OCI-LY1 (cell line): ENCODE measurements around the gene NRSN2.
"Not testable (repeated sequence)": the region's sequence is repeated elsewhere in the genome, so short reads cannot be mapped to it uniquely, and the experiment has no call there.

Experiments used
- H2AFZ ChIP-seq: fragments of 200-600 bp; sonication (generic), shearing (Covaris generic); 2 replicates; pipeline ENCODE4 v1.6.0; 2014; ENCODE audit warnings: antibody characterized with exemption, mild to moderate bottlenecking, low read length
- H3F3A ChIP-seq: fragments of 200-600 bp; sonication (generic), shearing (Covaris generic); 2 replicates; pipeline ENCODE4 v1.6.0; 2014; ENCODE audit warnings: mild to moderate bottlenecking, antibody characterized with exemption, low read length, moderate library complexity; ENCODE audit not compliant: insufficient read depth
- H3K27ac ChIP-seq: fragments of 200-600 bp; sonication (generic); 2 replicates; pipeline ENCODE4 v1.5.1; 2014; ENCODE audit warnings: low read length, mixed run types, mild to moderate bottlenecking, low read depth; ENCODE audit not compliant: poor library complexity, severe bottlenecking
- H3K27me3 ChIP-seq: fragments of 200-600 bp; sonication (generic); 2 replicates; pipeline ENCODE4 v1.6.0; 2014; ENCODE audit warnings: antibody characterized with exemption, mild to moderate bottlenecking, low read length, moderate library complexity; ENCODE audit not compliant: insufficient read depth
- H3K36me3 ChIP-seq: fragments of 200-600 bp; sonication (generic); 2 replicates; pipeline ENCODE4 v1.6.1; 2014; ENCODE audit warnings: mild to moderate bottlenecking, antibody characterized with exemption, low read length, moderate library complexity, mixed read lengths; ENCODE audit not compliant: insufficient read depth
- H3K4me1 ChIP-seq: fragments of 200-600 bp; sonication (generic); 2 replicates; pipeline ENCODE4 v1.5.1; 2014; ENCODE audit warnings: mild to moderate bottlenecking, low read length, moderate library complexity; ENCODE audit not compliant: insufficient read depth, severe bottlenecking
- H3K4me2 ChIP-seq: fragments of 200-600 bp; sonication (generic), shearing (Covaris generic); 2 replicates; pipeline ENCODE4 v1.6.1; 2014; ENCODE audit warnings: low read length
- H3K4me3 ChIP-seq: fragments of 200-600 bp; sonication (generic); 2 replicates; pipeline ENCODE4 v1.5.1; 2014; ENCODE audit warnings: low read length, low read depth, mild to moderate bottlenecking, mixed read lengths; ENCODE audit not compliant: poor library complexity, severe bottlenecking
- H3K79me2 ChIP-seq: fragments of 200-600 bp; shearing (Covaris generic); 2 replicates; pipeline ENCODE4 v1.6.1; 2016; ENCODE audit warnings: mixed run types, low read length, mixed read lengths; ENCODE audit not compliant: insufficient read depth
- H3K9ac ChIP-seq: fragments of 200-600 bp; sonication (generic), shearing (Covaris generic); 2 replicates; pipeline ENCODE4 v1.6.1; 2014; ENCODE audit warnings: mild to moderate bottlenecking, low read length, mixed read lengths
- H3K9me2 ChIP-seq: fragments of 200-600 bp; sonication (generic), shearing (Covaris generic); 2 replicates; pipeline ENCODE4 v1.6.1; 2014; ENCODE audit warnings: low read depth, mild to moderate bottlenecking, low read length, mixed read lengths
- H3K9me3 ChIP-seq: fragments of 200-600 bp; shearing (Covaris generic); 2 replicates; pipeline ENCODE4 v1.6.1; 2014; ENCODE audit warnings: low read length, mixed read lengths
- H4K20me1 ChIP-seq: fragments of 200-600 bp; sonication (generic), shearing (Covaris generic); 2 replicates; pipeline ENCODE4 v1.6.0; 2016; ENCODE audit warnings: mild to moderate bottlenecking, low read length; ENCODE audit not compliant: insufficient read depth
- CTCF ChIP-seq: fragments of 200-600 bp; sonication (generic), shearing (Covaris generic); IDR thresholded peaks from 2 replicates; pipeline ENCODE4 v1.5.1; 2017; ENCODE audit warnings: mild to moderate bottlenecking, antibody characterized with exemption, low read length, moderate library complexity, mixed read lengths
- EZH2 ChIP-seq: fragments of 200-600 bp; sonication (generic), shearing (Covaris generic); IDR thresholded peaks from 2 replicates; pipeline ENCODE4 v1.8.0; 2017; ENCODE audit warnings: borderline replicate concordance, mixed run types, mild to moderate bottlenecking, antibody characterized with exemption, low read length, moderate library complexity, mixed read lengths

Gene NRSN2

GRCh38 chr20:354298-354977, 7.5 kb downstream of the NRSN2 start:
- H3K4me1 ChIP-seq: peaks cover 7% of the 10 kb centered on the region
- H3K4me3 ChIP-seq: no peak overlapping the region
- H4K20me1 ChIP-seq: no peaks in the 10 kb centered on the region
- no peaks in the 10 kb centered on the region for H3K9me3 ChIP-seq
- no peak overlapping the region for H3K4me2 ChIP-seq
- no peak overlapping the region for H2AFZ ChIP-seq
- peaks cover 5% of the 10 kb centered on the region; the same call in 1 of the 2 replicates for H3K27me3 ChIP-seq
- no peak overlapping the region for H3K9ac ChIP-seq
- TF ChIP-seq CTCF (peak; percentile 90), EZH2 (no peak)
- H3F3A ChIP-seq: no peaks in the 10 kb centered on the region
- H3K36me3 ChIP-seq: peaks cover 4% of the 10 kb centered on the region
- no peaks in the 10 kb centered on the region for H3K79me2 ChIP-seq
- no peaks in the 10 kb centered on the region for H3K9me2 ChIP-seq
- H3K27ac ChIP-seq: no peak overlapping the region

GRCh38 chr20:356154-356553, 9.2 kb downstream of the NRSN2 start:
- H3F3A ChIP-seq, H3K27ac ChIP-seq, H3K9me2 ChIP-seq, H3K36me3 ChIP-seq, H3K4me1 ChIP-seq, H3K79me2 ChIP-seq, H3K9me3 ChIP-seq, H3K9ac ChIP-seq, H2AFZ ChIP-seq, H4K20me1 ChIP-seq, H3K4me2 ChIP-seq, H3K4me3 ChIP-seq, H3K27me3 ChIP-seq: not testable (repeated sequence)

GRCh38 chr20:356745-357144, 9.8 kb downstream of the NRSN2 start:
- H3K9me2 ChIP-seq: no peaks in the 10 kb centered on the region
- H3K27ac ChIP-seq: no peak overlapping the region

More at GRCh38 chr20:356745-357144, 9.8 kb downstream of the NRSN2 start:
- no peaks in the 10 kb centered on the region for H3K36me3 ChIP-seq
- TF ChIP-seq EZH2: no peak
- no peak for TF ChIP-seq CTCF
- peaks cover 13% of the 10 kb centered on the region for H3K4me1 ChIP-seq
- H3K4me2 ChIP-seq: no peak overlapping the region
- H3K9me3 ChIP-seq: no peaks in the 10 kb centered on the region
- peaks cover 5% of the 10 kb centered on the region; the same call in 1 of the 2 replicates for H3K27me3 ChIP-seq
- H3K9ac ChIP-seq: no peak overlapping the region
- H3K4me3 ChIP-seq: no peak overlapping the region
- peaks cover 2% of the 10 kb centered on the region; the same call in 1 of the 2 replicates for H3F3A ChIP-seq
- H4K20me1 ChIP-seq: no peaks in the 10 kb centered on the region
- H3K79me2 ChIP-seq: no peaks in the 10 kb centered on the region
- no peak overlapping the region for H2AFZ ChIP-seq
